Measurements from ENCODE around the gene HK3. TPM values are rescaled to one million over a fixed set of nuclear protein-coding genes. Genes with fewer than 3 reads are reported as not detected.
A peak's percentile ranks its signal among the peaks of the same experiment; 100 is the strongest.

HK3 gene
- total RNA-seq, 1 donor from 2014 or later: not detected

- H3K4me3 ChIP-seq (ENCODE audit: low read depth, low read length): no peak overlapping the region
- TF ChIP-seq, protein P1, sequence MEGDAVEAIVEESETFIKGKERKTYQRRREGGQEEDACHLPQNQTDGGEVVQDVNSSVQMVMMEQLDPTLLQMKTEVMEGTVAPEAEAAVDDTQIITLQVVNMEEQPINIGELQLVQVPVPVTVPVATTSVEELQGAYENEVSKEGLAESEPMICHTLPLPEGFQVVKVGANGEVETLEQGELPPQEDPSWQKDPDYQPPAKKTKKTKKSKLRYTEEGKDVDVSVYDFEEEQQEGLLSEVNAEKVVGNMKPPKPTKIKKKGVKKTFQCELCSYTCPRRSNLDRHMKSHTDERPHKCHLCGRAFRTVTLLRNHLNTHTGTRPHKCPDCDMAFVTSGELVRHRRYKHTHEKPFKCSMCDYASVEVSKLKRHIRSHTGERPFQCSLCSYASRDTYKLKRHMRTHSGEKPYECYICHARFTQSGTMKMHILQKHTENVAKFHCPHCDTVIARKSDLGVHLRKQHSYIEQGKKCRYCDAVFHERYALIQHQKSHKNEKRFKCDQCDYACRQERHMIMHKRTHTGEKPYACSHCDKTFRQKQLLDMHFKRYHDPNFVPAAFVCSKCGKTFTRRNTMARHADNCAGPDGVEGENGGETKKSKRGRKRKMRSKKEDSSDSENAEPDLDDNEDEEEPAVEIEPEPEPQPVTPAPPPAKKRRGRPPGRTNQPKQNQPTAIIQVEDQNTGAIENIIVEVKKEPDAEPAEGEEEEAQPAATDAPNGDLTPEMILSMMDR (conservative IDR thresholded peaks at IDR 0.05; ENCODE audit: low read depth, low read length): no peak
- no peak for DNase-seq (ENCODE audit: low read depth)
Observed at GRCh38 chr5:176849611-176850227, 49.4 kb downstream of the HK3 start.

DNA sequence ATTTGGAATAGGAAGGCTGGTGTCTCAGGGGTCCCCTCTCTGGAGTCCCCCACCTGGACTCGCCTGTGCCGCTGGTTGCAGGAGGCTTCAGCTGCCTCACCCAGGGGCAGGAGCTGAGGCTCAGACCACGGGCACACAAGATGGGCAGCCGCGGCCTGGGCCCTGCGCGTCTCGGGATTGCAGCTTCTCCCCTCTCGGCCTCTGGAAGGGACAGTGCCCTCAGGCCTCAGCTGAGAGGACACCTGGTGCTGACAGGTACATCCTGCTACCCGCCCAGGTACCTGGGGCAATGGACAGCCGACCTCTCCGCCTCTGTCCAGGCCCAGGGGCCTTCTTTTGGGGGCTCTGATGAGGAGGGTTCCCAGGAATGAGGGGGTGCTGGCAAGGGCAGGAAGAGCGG is 50.5 kb downstream of the HK3 start:
- DNase-seq (ENCODE audit: low read depth): no peak
- no peak overlapping the region for H3K4me3 ChIP-seq (ENCODE audit: low read depth, low read length)
- TF ChIP-seq, protein P1 (conservative IDR thresholded peaks at IDR 0.05; ENCODE audit: low read depth, low read length): no peak

DNA sequence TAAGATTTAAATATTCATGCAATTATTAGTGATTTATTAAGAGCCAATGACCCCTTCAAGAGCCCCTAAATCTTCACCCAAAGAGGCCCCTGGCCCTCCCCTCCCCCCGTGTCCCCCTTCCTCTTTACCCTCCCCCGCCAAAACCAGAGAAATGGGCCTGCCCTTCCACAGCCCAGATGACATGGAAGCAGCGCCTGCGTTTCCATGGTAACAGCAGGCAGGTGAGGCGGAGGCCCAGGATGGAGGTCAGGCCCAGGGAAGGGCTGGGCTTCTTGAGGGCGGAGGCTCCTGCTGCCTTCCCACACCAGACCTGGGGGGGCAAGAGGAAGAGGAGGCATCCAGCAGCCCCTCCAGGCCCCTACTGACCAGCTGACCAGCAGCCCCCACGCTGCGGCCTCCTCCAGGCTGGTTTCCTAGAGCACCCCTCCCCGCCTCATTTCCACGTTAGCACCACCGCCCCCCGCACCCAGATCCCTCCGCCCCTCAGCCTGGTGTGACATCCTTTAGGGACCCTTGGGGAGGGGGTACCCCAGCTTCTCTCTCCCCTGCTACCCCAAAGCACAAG is 51.3 kb downstream of the HK3 start:
- no peak for DNase-seq (ENCODE audit: low read depth)
- H3K4me3 ChIP-seq (ENCODE audit: low read depth, low read length): no peak overlapping the region
- TF ChIP-seq, protein P1 (conservative IDR thresholded peaks at IDR 0.05; ENCODE audit: low read depth, low read length): no peak

DNA sequence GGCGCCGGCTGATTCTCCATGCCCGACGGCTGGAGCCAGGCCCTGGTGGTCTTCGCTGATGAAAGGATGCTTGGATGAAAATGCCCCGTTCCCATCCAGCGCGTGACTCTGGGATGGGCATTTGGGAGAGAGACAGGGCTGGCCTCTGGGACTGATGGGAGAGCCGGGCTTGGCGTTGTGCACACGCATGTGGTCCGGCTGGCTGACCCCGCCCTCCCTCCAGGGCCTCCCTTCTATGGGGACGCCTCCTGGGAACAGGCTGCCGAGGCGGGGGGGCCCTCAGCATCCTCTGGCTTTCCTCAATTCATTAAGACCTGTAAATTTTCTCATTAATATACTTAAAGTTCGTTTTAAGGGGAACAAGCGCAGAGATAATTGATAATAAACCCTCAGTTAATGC is 52.0 kb downstream of the HK3 start:
- no peak for DNase-seq (ENCODE audit: low read depth)
- H3K4me3 ChIP-seq (ENCODE audit: low read depth, low read length): no peak overlapping the region
- TF ChIP-seq, protein P1 (conservative IDR thresholded peaks at IDR 0.05; ENCODE audit: low read depth, low read length): no peak

DNA sequence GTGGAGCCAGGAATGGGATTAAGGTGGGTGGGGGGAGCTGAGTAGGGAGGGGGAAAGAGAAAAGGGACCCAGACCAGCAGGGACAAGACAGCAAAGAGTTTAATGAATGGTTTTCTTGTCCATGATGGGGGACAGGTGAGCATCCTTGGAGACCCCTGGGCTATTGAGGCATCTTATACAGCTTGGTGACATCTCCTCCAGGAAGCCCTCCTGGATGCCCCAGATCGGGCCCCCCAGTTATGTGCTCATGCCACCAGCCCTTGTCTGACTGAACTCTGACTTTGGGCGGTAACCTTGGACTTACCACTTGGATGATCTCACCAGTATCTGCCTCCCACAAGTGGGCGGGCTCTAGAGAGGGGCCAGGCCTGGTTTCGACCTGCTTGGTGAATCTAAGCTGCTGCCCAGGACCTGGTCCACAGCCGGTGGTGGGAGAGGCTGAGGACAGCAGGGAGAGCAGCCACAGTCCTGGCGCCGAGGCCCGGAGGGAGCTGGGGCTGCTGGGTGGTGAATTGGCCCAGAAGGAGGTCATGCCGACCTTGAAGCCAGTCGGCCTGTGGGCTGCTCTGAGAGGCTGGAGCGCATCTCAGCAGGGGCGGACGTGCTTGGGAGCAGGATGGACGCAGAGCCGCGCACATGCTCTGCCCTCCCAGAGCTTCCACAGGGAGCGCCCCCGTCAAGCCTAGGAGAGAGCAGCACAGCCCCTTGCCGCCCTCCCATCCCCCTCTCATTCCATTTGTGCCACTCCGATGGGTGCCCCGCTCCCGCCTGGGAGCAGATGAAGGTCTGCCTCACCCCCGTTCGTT is 52.6 kb downstream of the HK3 start:
- TF ChIP-seq, protein P1 (conservative IDR thresholded peaks at IDR 0.05; ENCODE audit: low read depth, low read length): no peak
- H3K4me3 ChIP-seq (ENCODE audit: low read depth, low read length): no peak overlapping the region
- no peak for DNase-seq (ENCODE audit: low read depth)

DNA sequence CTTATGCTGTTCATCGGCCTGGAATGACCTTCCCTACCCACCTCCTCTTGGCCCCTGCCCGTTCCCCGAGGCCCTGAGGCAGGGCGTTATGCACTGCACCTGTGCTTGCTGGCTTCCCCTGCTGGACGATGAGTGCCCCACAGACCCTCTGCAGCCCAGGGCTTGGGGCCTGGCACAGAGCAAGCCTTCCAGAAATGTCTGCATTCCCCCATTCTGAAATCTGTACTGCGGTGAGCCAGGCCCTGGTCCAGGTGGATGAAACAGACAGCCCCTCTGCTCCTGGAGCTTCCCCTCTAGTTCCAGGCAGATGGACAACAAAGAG is 53.8 kb downstream of the HK3 start:
- H3K4me3 ChIP-seq (ENCODE audit: low read depth, low read length): peak overlapping the region; percentile 8
- TF ChIP-seq, protein P1 (conservative IDR thresholded peaks at IDR 0.05; ENCODE audit: low read depth, low read length): peak; percentile 24
- no peak for DNase-seq (ENCODE audit: low read depth)

Measured in epithelial cell of proximal tubule (primary cell).